ENCODE results near the gene C4orf36. TPM values are rescaled to one million over a fixed set of nuclear protein-coding genes. Genes with fewer than 3 reads are reported as not detected.

C4orf36 gene
- total RNA-seq, 5 donors from 2014 or later (not counting 1 experiment from before 2014, with no cell fraction given) = 0.79 TPM; not detected in 4

GRCh38 chr4:86927843-86928395, 35.7 kb upstream of the C4orf36 start:
- peaks cover 0 to 11% (median 0%) of the 10 kb centered on the region in 3 donors for H3K4me1 Mint-ChIP-seq
- H3K27ac ChIP-seq (ENCODE audit: low read length) = no peak overlapping the region
- WGBS (ENCODE audit: insufficient coverage) = no CpG with 5 or more reads among the region's 2 CpGs
- ATAC-seq (replicated peaks in 1 of 4) (no peak), DNase-seq (no peak)
- H3K4me1 ChIP-seq (ENCODE audit: control insufficient read depth in 1 of 2, extremely low read depth in 1 of 2, insufficient read depth in 2 of 2, low read length in 2 of 2) = no peaks in the 10 kb centered on the region
- CTCF ChIA-PET = interaction anchor here in 1 of 2 donors (0.5 to 1.1 kb wide), 3 partner anchors 90 to 168 kb away, joined by 3 read pairs; no protein-coding TSS in a partner anchor
- H3K27ac Mint-ChIP-seq = no peak overlapping the region
- H3K36me3 Mint-ChIP-seq = peaks cover 21% of the 10 kb centered on the region
- no peaks in the 10 kb centered on the region for H3K36me3 ChIP-seq (ENCODE audit: control insufficient read depth in 2 of 2, extremely low read depth in 1 of 2, insufficient read depth in 1 of 2, low read length in 1 of 2)
- H3K27me3 Mint-ChIP-seq = no peaks in the 10 kb centered on the region
- H3K4me3 ChIP-seq (ENCODE audit: control insufficient read depth in 1 of 2, extremely low read depth in 1 of 2, low read length in 1 of 2) = no peak overlapping the region
- no peaks in the 10 kb centered on the region for H3K9me3 ChIP-seq
- no peaks in the 10 kb centered on the region for H3K9me3 Mint-ChIP-seq
- no peak overlapping the region for H3K4me3 Mint-ChIP-seq
- POLR2A ChIA-PET = no interaction called here
- no peaks in the 10 kb centered on the region for H3K27me3 ChIP-seq (replicated peaks in 1 of 2; ENCODE audit: control insufficient read depth in 2 of 2, extremely low read depth in 1 of 2, insufficient read depth in 2 of 2, low read length in 1 of 2)

DNA sequence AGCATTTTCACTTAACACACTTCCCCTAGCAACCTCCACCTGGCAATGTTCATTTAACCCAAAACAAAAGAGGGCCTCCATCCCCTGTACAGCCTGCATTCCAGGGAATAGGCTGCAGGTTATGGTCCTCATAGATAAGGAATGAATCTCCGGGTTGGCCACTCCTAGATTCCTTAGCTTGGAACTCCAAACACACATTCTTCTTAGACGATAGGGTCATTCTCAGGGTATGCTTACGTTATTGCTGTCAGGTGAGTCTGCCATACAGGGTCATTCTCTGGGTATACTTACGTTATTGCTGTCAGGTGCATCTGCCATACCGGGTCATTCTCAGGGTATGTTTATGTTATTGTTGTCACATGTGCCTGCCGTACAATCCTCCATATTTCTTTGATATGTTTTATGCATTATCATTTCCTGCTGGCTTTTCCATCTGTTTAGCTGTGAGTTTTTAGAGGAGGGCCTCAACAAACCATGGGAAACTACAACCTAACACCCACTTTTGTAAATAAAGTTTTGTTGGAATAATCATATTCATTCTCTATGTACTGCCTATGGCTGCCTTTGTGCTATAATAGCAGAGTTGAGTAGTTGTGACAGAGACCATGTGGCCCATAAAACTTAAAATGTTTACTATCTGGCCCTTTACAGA, 34.3 kb upstream of the C4orf36 start:
- H3K36me3 Mint-ChIP-seq = peaks cover 21% of the 10 kb centered on the region
- no peak overlapping the region for H3K27ac ChIP-seq (ENCODE audit: low read length)
- no peak overlapping the region for H3K4me3 ChIP-seq (ENCODE audit: control insufficient read depth in 1 of 2, extremely low read depth in 1 of 2, low read length in 1 of 2)
- H3K4me1 ChIP-seq (ENCODE audit: control insufficient read depth in 1 of 2, extremely low read depth in 1 of 2, insufficient read depth in 2 of 2, low read length in 2 of 2) = no peaks in the 10 kb centered on the region
- no peaks in the 10 kb centered on the region for H3K27me3 Mint-ChIP-seq
- no peaks in the 10 kb centered on the region for H3K9me3 ChIP-seq
- H3K27me3 ChIP-seq (replicated peaks in 1 of 2; ENCODE audit: control insufficient read depth in 2 of 2, extremely low read depth in 1 of 2, insufficient read depth in 2 of 2, low read length in 1 of 2) = no peaks in the 10 kb centered on the region
- DNase-seq = no peak
- no peak for ATAC-seq (replicated peaks in 1 of 4)
- WGBS (ENCODE audit: insufficient coverage) = no CpG with 5 or more reads among the region's 6 CpGs
- H3K4me1 Mint-ChIP-seq = peaks cover 0 to 12% (median 3%) of the 10 kb centered on the region in 3 donors
- POLR2A ChIA-PET = no interaction called here
- H3K27ac Mint-ChIP-seq = no peak overlapping the region
- H3K36me3 ChIP-seq (ENCODE audit: control insufficient read depth in 2 of 2, extremely low read depth in 1 of 2, insufficient read depth in 1 of 2, low read length in 1 of 2) = no peaks in the 10 kb centered on the region
- CTCF ChIA-PET = no interaction called here
- no peak overlapping the region for H3K4me3 Mint-ChIP-seq
- no peaks in the 10 kb centered on the region for H3K9me3 Mint-ChIP-seq

DNA sequence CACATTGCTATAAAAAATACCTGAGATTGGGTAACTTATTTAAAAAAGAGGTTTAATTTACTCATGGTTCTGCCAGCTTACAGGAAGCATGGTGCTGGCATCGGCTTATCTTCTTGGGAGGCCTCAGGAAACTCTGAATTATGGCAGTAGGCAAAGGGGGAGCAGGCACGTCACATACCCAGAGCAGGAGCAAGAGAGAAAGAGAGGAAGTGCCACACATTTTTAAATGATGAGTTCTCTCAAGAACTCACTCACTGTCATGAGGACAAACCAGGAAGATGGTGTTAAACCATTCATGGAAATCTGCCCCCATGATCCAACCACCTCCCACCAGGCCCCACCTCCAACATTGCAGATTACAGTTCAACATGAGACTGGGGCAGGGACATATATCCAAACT, 32.6 kb upstream of the C4orf36 start:
- Histone ChIP-seq H3K4me3 (ENCODE audit: control insufficient read depth in 1 of 2, extremely low read depth in 1 of 2, low read length in 1 of 2) (no peak overlapping the region), H3K9me3 (no peaks in the 10 kb centered on the region), H3K27me3 (replicated peaks in 1 of 2; ENCODE audit: control insufficient read depth in 2 of 2, extremely low read depth in 1 of 2, insufficient read depth in 2 of 2, low read length in 1 of 2) (no peaks in the 10 kb centered on the region), H3K27ac (ENCODE audit: low read length) (no peak overlapping the region), H3K4me1 (ENCODE audit: control insufficient read depth in 1 of 2, extremely low read depth in 1 of 2, insufficient read depth in 2 of 2, low read length in 2 of 2) (no peaks in the 10 kb centered on the region), H3K36me3 (ENCODE audit: control insufficient read depth in 2 of 2, extremely low read depth in 1 of 2, insufficient read depth in 1 of 2, low read length in 1 of 2) (no peaks in the 10 kb centered on the region)
- DNase-seq = no peak
- no peaks in the 10 kb centered on the region for H3K27me3 Mint-ChIP-seq
- H3K4me3 Mint-ChIP-seq = no peak overlapping the region
- no peak for ATAC-seq (replicated peaks in 1 of 4)
- POLR2A ChIA-PET = interaction anchor here in 1 of 2 donors (0.6 to 1.5 kb wide), 2 partner anchors 155 to 164 kb away, joined by 4 to 5 read pairs; no protein-coding TSS in a partner anchor
- WGBS (ENCODE audit: insufficient coverage) = 58% methylated on average over 1 of the region's 2 CpGs
- H3K27ac Mint-ChIP-seq = peak overlapping the region in 1 of 2 donors; percentile 73
- no peaks in the 10 kb centered on the region for H3K9me3 Mint-ChIP-seq
- CTCF ChIA-PET = interaction anchor here (0.7 to 6.8 kb wide), 6 partner anchors 118 to 174 kb away, joined by 3 to 179 read pairs (median 6); no protein-coding TSS in a partner anchor
- peaks cover 16% of the 10 kb centered on the region for H3K36me3 Mint-ChIP-seq
- peaks cover 0 to 12% (median 3%) of the 10 kb centered on the region in 3 donors for H3K4me1 Mint-ChIP-seq

DNA sequence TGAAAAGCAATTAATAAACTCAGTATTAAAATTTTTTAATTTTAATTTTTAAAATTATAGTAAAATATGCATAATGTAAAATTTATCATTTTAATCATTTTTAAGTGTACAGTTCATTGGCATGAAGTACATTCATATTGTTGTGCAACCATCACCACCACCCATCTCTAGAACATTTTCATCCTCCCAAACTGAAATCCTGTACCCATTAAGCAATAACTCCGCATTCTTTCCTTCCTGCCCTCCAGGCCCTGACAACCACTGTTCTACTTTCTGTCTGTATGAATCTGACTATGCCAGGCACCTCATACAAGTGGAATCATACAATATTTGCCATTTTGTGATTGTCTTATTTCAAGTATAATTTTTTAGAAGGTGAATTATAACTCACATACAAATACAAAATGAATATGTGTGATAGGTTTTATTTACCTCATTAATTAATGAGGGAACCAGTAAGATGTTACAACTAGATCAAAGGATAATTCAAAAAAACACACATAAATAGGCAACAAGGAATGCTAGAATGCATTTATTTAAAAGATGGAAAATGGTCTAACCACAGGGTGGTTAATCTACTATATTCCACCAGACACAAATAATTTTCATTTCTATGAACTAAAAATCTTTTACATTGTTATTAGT, 29.5 kb upstream of the C4orf36 start:
- 100% methylated on average over 1 of the region's 1 CpG for WGBS (ENCODE audit: insufficient coverage)
- ChIA-PET CTCF (interaction anchor here (0.5 to 6.8 kb wide), 29 partner anchors 10 to 313 kb away, joined by 3 to 179 read pairs (median 6); partner anchors contain the start of genes AFF1 (in 2 of the 2) and C4orf36 (in 1 of the 2)), POLR2A (interaction anchor here (0.5 to 1.1 kb wide), 5 partner anchors 12 to 180 kb away, joined by 3 to 6 read pairs (median 4); partner anchors contain the start of gene AFF1 (in 1 of the 2))
- Histone ChIP-seq H3K4me1 (ENCODE audit: control insufficient read depth in 1 of 2, extremely low read depth in 1 of 2, insufficient read depth in 2 of 2, low read length in 2 of 2) (no peaks in the 10 kb centered on the region), H3K27me3 (replicated peaks in 1 of 2; ENCODE audit: control insufficient read depth in 2 of 2, extremely low read depth in 1 of 2, insufficient read depth in 2 of 2, low read length in 1 of 2) (no peaks in the 10 kb centered on the region), H3K36me3 (ENCODE audit: control insufficient read depth in 2 of 2, extremely low read depth in 1 of 2, insufficient read depth in 1 of 2, low read length in 1 of 2) (no peaks in the 10 kb centered on the region), H3K27ac (ENCODE audit: low read length) (no peak overlapping the region), H3K9me3 (no peaks in the 10 kb centered on the region), H3K4me3 (ENCODE audit: control insufficient read depth in 1 of 2, extremely low read depth in 1 of 2, low read length in 1 of 2) (no peak overlapping the region)
- Mint-ChIP-seq H3K27me3 (no peaks in the 10 kb centered on the region), H3K9me3 (no peaks in the 10 kb centered on the region), H3K36me3 (peaks cover 11% of the 10 kb centered on the region), H3K4me3 (no peak overlapping the region), H3K27ac (no peak overlapping the region), H3K4me1 (peaks cover 0 to 3% (median 2%) of the 10 kb centered on the region in 3 donors)
- DNase-seq = no peak
- ATAC-seq (replicated peaks in 1 of 4) = no peak

GRCh38 chr4:86919561-86920223, 27.5 kb upstream of the C4orf36 start:
- DNase-seq = no peak
- no peaks in the 10 kb centered on the region for H3K27me3 ChIP-seq (replicated peaks in 1 of 2; ENCODE audit: control insufficient read depth in 2 of 2, extremely low read depth in 1 of 2, insufficient read depth in 2 of 2, low read length in 1 of 2)
- H3K9me3 ChIP-seq = no peaks in the 10 kb centered on the region
- H3K4me3 Mint-ChIP-seq = no peak overlapping the region
- no peaks in the 10 kb centered on the region for H3K27me3 Mint-ChIP-seq
- H3K27ac ChIP-seq (ENCODE audit: low read length) = no peak overlapping the region
- no peak overlapping the region for H3K4me3 ChIP-seq (ENCODE audit: control insufficient read depth in 1 of 2, extremely low read depth in 1 of 2, low read length in 1 of 2)
- H3K27ac Mint-ChIP-seq = no peak overlapping the region
- ATAC-seq (replicated peaks in 1 of 4) = no peak
- peaks cover 9% of the 10 kb centered on the region for H3K36me3 Mint-ChIP-seq
- ChIA-PET CTCF (interaction anchor here (0.7 to 6.8 kb wide), 8 partner anchors 10 to 1138 kb away, joined by 3 to 179 read pairs (median 4); partner anchors contain the start of gene AFF1 (in 2 of the 2)), POLR2A (no interaction called here)
- 100% methylated on average over 1 of the region's 4 CpGs for WGBS (ENCODE audit: insufficient coverage)
- H3K4me1 ChIP-seq (ENCODE audit: control insufficient read depth in 1 of 2, extremely low read depth in 1 of 2, insufficient read depth in 2 of 2, low read length in 2 of 2) = no peaks in the 10 kb centered on the region
- H3K9me3 Mint-ChIP-seq = no peaks in the 10 kb centered on the region
- peaks cover 0 to 3% (median 2%) of the 10 kb centered on the region in 3 donors for H3K4me1 Mint-ChIP-seq
- H3K36me3 ChIP-seq (ENCODE audit: control insufficient read depth in 2 of 2, extremely low read depth in 1 of 2, insufficient read depth in 1 of 2, low read length in 1 of 2) = no peaks in the 10 kb centered on the region

DNA sequence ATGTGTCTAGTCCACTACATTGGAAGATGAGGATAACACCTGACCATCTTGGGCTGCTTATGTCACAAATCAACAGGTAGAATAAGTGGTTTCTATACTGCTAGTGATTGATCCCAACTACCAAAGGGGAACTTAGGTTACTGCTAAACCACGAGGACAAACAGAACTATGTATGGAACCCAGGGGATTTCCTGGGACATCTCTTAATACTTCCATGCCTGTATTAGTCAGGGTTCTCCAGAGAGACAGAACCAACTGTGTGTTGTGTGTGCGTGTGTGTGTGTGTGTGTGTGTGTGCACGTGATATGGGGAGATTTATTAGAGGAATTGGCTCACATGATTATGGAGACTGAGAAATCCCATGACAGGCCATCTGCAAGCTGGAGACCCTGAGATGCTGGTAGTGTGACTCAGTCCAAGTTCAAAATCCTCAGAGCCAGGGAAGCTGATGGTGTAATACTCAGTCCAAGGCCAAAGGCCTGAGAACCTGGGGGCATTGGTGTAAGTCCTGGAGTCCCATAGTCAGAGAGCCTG, 26.4 kb upstream of the C4orf36 start:
- no peak for DNase-seq
- ChIA-PET CTCF (no interaction called here), POLR2A (no interaction called here)

More for the DNA sequence above, 26.4 kb upstream of the C4orf36 start:
- Histone ChIP-seq H3K4me1 (ENCODE audit: control insufficient read depth in 1 of 2, extremely low read depth in 1 of 2, insufficient read depth in 2 of 2, low read length in 2 of 2) (no peaks in the 10 kb centered on the region), H3K9me3 (no peaks in the 10 kb centered on the region), H3K4me3 (ENCODE audit: control insufficient read depth in 1 of 2, extremely low read depth in 1 of 2, low read length in 1 of 2) (no peak overlapping the region), H3K36me3 (ENCODE audit: control insufficient read depth in 2 of 2, extremely low read depth in 1 of 2, insufficient read depth in 1 of 2, low read length in 1 of 2) (no peaks in the 10 kb centered on the region), H3K27me3 (replicated peaks in 1 of 2; ENCODE audit: control insufficient read depth in 2 of 2, extremely low read depth in 1 of 2, insufficient read depth in 2 of 2, low read length in 1 of 2) (no peaks in the 10 kb centered on the region), H3K27ac (ENCODE audit: low read length) (no peak overlapping the region)
- ATAC-seq (replicated peaks in 1 of 4) = no peak
- Mint-ChIP-seq H3K27ac (no peak overlapping the region), H3K4me1 (peaks cover 0 to 3% (median 2%) of the 10 kb centered on the region in 3 donors), H3K27me3 (no peaks in the 10 kb centered on the region), H3K4me3 (no peak overlapping the region), H3K9me3 (no peaks in the 10 kb centered on the region), H3K36me3 (peaks cover 11% of the 10 kb centered on the region)
- 60% methylated on average over 1 of the region's 3 CpGs for WGBS (ENCODE audit: insufficient coverage)

Data from T-cell (primary cell).